K562 (cell line): ENCODE measurements around the gene ADM2. TPM values are rescaled to one million over a fixed set of nuclear protein-coding genes. Genes with fewer than 3 reads are reported as not detected.
A peak's percentile ranks its signal among the peaks of the same experiment; 100 is the strongest.

Source experiments
- ARID2 ChIP-seq: fragments of 450-650 bp; IDR thresholded peaks from 2 replicates; pipeline ENCODE4 v1.6.1; 2017; ENCODE audit warnings: antibody characterized with exemption, mild to moderate bottlenecking
- DPF2 ChIP-seq: fragments of 450-650 bp; IDR thresholded peaks from 2 replicates; pipeline ENCODE4 v1.6.1; 2016
- HNRNPK ChIP-seq: fragments of 200-400 bp; formaldehyde crosslinking; IDR thresholded peaks from one replicate; pipeline ENCODE4 v1.6.1; 2018; ENCODE audit warnings: mild to moderate bottlenecking, low read depth, low read length; ENCODE audit not compliant: poor library complexity, severe bottlenecking
- JUND ChIP-seq, 2 experiments: IDR thresholded peaks; 2 replicates in 1 of 2; 3 replicates in 1 of 2; pipeline ENCODE4 v1.6.1; 2011; ENCODE audit warnings: borderline replicate concordance in 2 of 2, low read depth in 2 of 2, low read length in 2 of 2, improper control_type of control experiment in 1 of 2, missing biosample characterization in 1 of 2, missing genetic modification characterization in 1 of 2, missing genetic modification reagents in 1 of 2
- MYBL2 ChIP-seq, 2 experiments: fragments of 450-650 bp in 1 of 2; sonication (generic) in 1 of 2; formaldehyde crosslinking in 1 of 2; IDR thresholded peaks; 2 replicates each; pipeline versions ENCODE4 v1.6.1 to v1.8.1; 2017 to 2022; ENCODE audit warnings: borderline replicate concordance in 1 of 2, inconsistent platforms in 1 of 2, low read depth in 1 of 2, mild to moderate bottlenecking in 1 of 2, missing genetic modification reagents in 1 of 2, moderate library complexity in 1 of 2
- NFXL1 ChIP-seq: fragments of 450-650 bp; formaldehyde crosslinking; IDR thresholded peaks from 2 replicates; pipeline ENCODE4 v1.4.0; 2021; ENCODE audit warnings: mild to moderate bottlenecking
- NR3C1 ChIP-seq: sonication (generic); formaldehyde crosslinking; IDR thresholded peaks from 2 replicates; pipeline ENCODE4 v1.8.1; 2022; ENCODE audit warnings: missing genetic modification reagents
- SAFB2 ChIP-seq: fragments of 200-400 bp; formaldehyde crosslinking; IDR thresholded peaks from 2 replicates; pipeline ENCODE4 v1.6.1; 2018; ENCODE audit warnings: borderline replicate concordance, low read length, low read depth, moderate library complexity; ENCODE audit not compliant: severe bottlenecking
- SMAD1 ChIP-seq: fragments of 150-350 bp; IDR thresholded peaks from 2 replicates; pipeline ENCODE4 v1.6.1; 2014; ENCODE audit warnings: low read length, low read depth; ENCODE audit not compliant: partially characterized antibody
- TCF7L2 ChIP-seq: fragments of 150-350 bp; IDR thresholded peaks from 2 replicates; pipeline ENCODE4 v1.6.1; 2016; ENCODE audit warnings: low read depth, mild to moderate bottlenecking, low read length, moderate library complexity
- ZFP1 ChIP-seq: fragments of 450-650 bp; formaldehyde crosslinking; IDR thresholded peaks from 2 replicates; pipeline ENCODE4 v1.4.0; 2020; ENCODE audit warnings: mild to moderate bottlenecking, mixed read lengths
- ZNF431 ChIP-seq: sonication (generic); formaldehyde crosslinking; IDR thresholded peaks from 2 replicates; pipeline ENCODE4 v1.8.0; 2022; ENCODE audit warnings: mild to moderate bottlenecking, missing genetic modification reagents
- polyA plus RNA-seq, 8 experiments: library from polyadenylated mRNA; depleted of rRNA in 4 of 8; stranded (reverse) in 5 of 8; unstranded in 3 of 8; fragments of >200 nt; fragmentation: Nextera tagmentation in 2 of 8; fragmentation: Illumina TruSeq in 1 of 8; extraction: Ambion mirVana in 2 of 8; extraction: Trizol in 1 of 8; gene quantifications; 2 replicates each; pipeline versions ENCODE4 v1.2.1 to v1.2.3, GENCODE V29; 2011 to 2014; ENCODE audit warnings: inconsistent platforms in 1 of 8, missing spikeins in 1 of 8
- total RNA-seq, 7 experiments: library from RNA; depleted of rRNA in 6 of 7; stranded (reverse); fragments of >200 nt in 6 of 7; fragmentation: Illumina TruSeq in 2 of 7; extraction: Trizol in 2 of 7; gene quantifications; 2 replicates each; pipeline versions ENCODE4 v1.2.1 to v1.2.3, GENCODE V29; 2011 to 2021; ENCODE audit warnings: low replicate concordance in 1 of 7
- TF ChIP-seq, protein P1 (sequence below): sonication (generic); formaldehyde crosslinking; IDR thresholded peaks from 2 replicates; pipeline ENCODE4 v1.8.0; 2023; ENCODE audit warnings: mild to moderate bottlenecking, missing genetic modification reagents
- TF ChIP-seq, protein P2 (sequence below): fragments of 450-650 bp; IDR thresholded peaks from 2 replicates; pipeline ENCODE4 v1.6.1; 2016; ENCODE audit warnings: low read depth, mild to moderate bottlenecking, moderate library complexity
- TF ChIP-seq, protein P3 (sequence below): fragments of 250-450 bp; sonication (Bioruptor Pico); IDR thresholded peaks from 2 replicates; pipeline ENCODE4 v1.4.0; 2020
- TF ChIP-seq, protein P4 (sequence below): conservative IDR thresholded peaks from 2 replicates; pipeline ENCODE4 v1.6.1; 2011; ENCODE audit warnings: low read depth, mild to moderate bottlenecking, low read length; ENCODE audit not compliant: control insufficient read depth
- TF ChIP-seq, protein P5 (sequence below), 2 experiments: fragments of 200-800 bp in 1 of 2; sonication (Bioruptor generic) in 1 of 2; sonication (generic) in 1 of 2; formaldehyde crosslinking in 1 of 2; IDR thresholded peaks in 1 of 2; conservative IDR thresholded peaks in 1 of 2; 2 replicates each; pipeline versions ENCODE4 v1.5.0 to v1.6.1; 2016 to 2020; ENCODE audit warnings: missing compliant biosample characterization in 1 of 2, missing genetic modification characterization in 1 of 2, missing genetic modification reagents in 1 of 2

Gene ADM2
- total and polyA plus RNA-seq, 9 of the 15 experiments (the other 6 are each of a cell fraction or from before 2014, with no cell fraction given), result 0.11 to 5.1 (median 0.38) TPM

DNA sequence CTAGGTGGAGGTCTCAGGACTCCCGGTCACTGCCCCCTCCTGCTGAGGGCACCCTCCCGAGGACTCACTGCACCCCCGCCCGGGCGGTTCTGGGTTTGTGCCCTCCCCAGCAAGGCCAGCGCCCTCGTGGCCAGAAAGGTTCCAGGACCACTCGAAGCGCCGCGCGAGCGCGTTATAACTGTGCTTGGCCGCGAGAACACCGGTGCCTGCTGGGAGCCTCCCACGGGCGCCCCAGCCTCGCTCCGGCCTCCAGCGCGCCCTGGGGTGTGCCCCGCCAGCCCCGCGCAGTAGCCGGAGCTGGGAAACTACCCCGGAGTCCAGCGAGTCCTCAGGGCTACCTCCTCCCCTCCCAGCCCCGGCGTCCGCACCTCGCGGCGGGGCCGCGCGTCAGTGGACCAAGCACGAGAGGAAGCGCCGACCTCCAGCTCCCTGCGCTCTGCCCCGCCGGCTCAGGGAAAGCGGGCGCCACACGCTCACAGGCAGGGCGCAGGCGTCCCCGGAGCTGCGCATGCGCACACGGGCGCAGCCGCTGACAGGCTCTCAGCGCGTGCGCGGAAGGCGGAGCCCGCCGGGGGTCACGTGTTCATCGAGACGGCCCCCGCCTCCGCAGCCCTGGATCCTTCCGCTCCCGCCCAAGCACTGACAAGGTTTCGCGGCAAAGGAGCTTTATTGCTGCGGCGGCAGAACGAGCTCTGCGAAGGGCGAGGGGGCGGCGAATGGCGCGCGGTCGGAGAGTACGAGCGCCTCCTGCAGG is 43.9 kb downstream of the ADM2 start, which contains the start of gene SCO2 (continued):
- TF ChIP-seq, protein P1, sequence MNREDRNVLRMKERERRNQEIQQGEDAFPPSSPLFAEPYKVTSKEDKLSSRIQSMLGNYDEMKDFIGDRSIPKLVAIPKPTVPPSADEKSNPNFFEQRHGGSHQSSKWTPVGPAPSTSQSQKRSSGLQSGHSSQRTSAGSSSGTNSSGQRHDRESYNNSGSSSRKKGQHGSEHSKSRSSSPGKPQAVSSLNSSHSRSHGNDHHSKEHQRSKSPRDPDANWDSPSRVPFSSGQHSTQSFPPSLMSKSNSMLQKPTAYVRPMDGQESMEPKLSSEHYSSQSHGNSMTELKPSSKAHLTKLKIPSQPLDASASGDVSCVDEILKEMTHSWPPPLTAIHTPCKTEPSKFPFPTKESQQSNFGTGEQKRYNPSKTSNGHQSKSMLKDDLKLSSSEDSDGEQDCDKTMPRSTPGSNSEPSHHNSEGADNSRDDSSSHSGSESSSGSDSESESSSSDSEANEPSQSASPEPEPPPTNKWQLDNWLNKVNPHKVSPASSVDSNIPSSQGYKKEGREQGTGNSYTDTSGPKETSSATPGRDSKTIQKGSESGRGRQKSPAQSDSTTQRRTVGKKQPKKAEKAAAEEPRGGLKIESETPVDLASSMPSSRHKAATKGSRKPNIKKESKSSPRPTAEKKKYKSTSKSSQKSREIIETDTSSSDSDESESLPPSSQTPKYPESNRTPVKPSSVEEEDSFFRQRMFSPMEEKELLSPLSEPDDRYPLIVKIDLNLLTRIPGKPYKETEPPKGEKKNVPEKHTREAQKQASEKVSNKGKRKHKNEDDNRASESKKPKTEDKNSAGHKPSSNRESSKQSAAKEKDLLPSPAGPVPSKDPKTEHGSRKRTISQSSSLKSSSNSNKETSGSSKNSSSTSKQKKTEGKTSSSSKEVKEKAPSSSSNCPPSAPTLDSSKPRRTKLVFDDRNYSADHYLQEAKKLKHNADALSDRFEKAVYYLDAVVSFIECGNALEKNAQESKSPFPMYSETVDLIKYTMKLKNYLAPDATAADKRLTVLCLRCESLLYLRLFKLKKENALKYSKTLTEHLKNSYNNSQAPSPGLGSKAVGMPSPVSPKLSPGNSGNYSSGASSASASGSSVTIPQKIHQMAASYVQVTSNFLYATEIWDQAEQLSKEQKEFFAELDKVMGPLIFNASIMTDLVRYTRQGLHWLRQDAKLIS (CRISPR knock-in tag), result peak; percentile 77
- TF ChIP-seq MYBL2 (IDR thresholded peaks at IDR 0.05; ENCODE audit: low read depth), result no peak
- TF ChIP-seq MYBL2 (CRISPR knock-in tag; IDR thresholded peaks at IDR 0.05; ENCODE audit: borderline replicate concordance), result no peak
- no peak for TF ChIP-seq ARID2
- TF ChIP-seq, protein P2, sequence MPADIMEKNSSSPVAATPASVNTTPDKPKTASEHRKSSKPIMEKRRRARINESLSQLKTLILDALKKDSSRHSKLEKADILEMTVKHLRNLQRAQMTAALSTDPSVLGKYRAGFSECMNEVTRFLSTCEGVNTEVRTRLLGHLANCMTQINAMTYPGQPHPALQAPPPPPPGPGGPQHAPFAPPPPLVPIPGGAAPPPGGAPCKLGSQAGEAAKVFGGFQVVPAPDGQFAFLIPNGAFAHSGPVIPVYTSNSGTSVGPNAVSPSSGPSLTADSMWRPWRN, result no peak
- TF ChIP-seq TCF7L2, result no peak
- TF ChIP-seq ZNF431 (CRISPR knock-in tag), result peak; percentile 73; the same call in 1 of the 2 replicates
- TF ChIP-seq JUND (IDR thresholded peaks at IDR 0.05; ENCODE audit: borderline replicate concordance, low read depth, low read length), result no peak
- TF ChIP-seq JUND (tag; IDR thresholded peaks at IDR 0.05; ENCODE audit: borderline replicate concordance, low read depth, low read length), result no peak
- no peak for TF ChIP-seq SAFB2
- peak; percentile 5 for TF ChIP-seq HNRNPK
- TF ChIP-seq SMAD1, result no peak
- TF ChIP-seq NFXL1, result no peak
- no peak for TF ChIP-seq NR3C1 (CRISPR knock-in tag)
- TF ChIP-seq, protein P3, sequence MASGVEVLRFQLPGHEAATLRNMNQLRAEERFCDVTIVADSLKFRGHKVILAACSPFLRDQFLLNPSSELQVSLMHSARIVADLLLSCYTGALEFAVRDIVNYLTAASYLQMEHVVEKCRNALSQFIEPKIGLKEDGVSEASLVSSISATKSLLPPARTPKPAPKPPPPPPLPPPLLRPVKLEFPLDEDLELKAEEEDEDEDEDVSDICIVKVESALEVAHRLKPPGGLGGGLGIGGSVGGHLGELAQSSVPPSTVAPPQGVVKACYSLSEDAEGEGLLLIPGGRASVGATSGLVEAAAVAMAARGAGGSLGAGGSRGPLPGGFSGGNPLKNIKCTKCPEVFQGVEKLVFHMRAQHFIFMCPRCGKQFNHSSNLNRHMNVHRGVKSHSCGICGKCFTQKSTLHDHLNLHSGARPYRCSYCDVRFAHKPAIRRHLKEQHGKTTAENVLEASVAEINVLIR (CRISPR knock-in tag), result no peak
- TF ChIP-seq, protein P4, sequence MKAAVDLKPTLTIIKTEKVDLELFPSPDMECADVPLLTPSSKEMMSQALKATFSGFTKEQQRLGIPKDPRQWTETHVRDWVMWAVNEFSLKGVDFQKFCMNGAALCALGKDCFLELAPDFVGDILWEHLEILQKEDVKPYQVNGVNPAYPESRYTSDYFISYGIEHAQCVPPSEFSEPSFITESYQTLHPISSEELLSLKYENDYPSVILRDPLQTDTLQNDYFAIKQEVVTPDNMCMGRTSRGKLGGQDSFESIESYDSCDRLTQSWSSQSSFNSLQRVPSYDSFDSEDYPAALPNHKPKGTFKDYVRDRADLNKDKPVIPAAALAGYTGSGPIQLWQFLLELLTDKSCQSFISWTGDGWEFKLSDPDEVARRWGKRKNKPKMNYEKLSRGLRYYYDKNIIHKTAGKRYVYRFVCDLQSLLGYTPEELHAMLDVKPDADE, result peak; percentile 32; the same call in 1 of the 2 replicates
- TF ChIP-seq, protein P5, sequence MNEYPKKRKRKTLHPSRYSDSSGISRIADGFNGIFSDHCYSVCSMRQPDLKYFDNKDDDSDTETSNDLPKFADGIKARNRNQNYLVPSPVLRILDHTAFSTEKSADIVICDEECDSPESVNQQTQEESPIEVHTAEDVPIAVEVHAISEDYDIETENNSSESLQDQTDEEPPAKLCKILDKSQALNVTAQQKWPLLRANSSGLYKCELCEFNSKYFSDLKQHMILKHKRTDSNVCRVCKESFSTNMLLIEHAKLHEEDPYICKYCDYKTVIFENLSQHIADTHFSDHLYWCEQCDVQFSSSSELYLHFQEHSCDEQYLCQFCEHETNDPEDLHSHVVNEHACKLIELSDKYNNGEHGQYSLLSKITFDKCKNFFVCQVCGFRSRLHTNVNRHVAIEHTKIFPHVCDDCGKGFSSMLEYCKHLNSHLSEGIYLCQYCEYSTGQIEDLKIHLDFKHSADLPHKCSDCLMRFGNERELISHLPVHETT (CRISPR knock-in tag; conservative IDR thresholded peaks at IDR 0.05 in 1 of 2, IDR thresholded peaks at IDR 0.05 in 1 of 2), result 0 out of 4 replicates have a peak, but pooled peaks of 1 of the 2 experiments have one; percentile 10
- TF ChIP-seq ZFP1 (CRISPR knock-in tag), result no peak
- no peak for TF ChIP-seq DPF2
